ENCODE measurements around the gene CCNG2.

The CCNG2 gene

DNA sequence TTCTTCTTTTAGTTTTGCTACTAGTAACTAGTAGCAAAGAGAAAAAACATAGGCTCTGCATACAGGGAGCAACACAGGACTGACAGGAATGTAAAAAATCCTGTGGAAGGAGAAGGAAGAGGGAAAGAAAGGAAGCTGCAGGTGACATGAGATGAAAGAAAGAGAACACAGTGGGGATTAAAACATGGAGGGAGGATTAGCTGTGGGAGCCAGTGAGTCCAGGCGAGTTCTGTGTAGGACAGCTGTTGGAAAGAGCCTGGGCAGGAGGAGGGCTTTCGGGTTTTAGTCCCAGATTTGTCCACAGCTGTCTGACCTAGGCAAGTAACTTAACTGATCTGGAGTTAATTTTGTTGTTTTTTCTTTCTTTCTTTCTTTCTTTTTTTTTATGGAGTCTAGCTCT, 21.6 kb downstream of the CCNG2 start:
- DNase-seq (ENCODE audit: low spot score) = no peak

- no peak for DNase-seq (ENCODE audit: low spot score)
These were observed 22.5 kb downstream of the CCNG2 start for GRCh38 chr4:77179519-77179918.

- no peak for DNase-seq (ENCODE audit: low spot score)
These were observed 24.7 kb downstream of the CCNG2 start for GRCh38 chr4:77181720-77182119.

- no peak for DNase-seq (ENCODE audit: low spot score)
These were observed 26.9 kb downstream of the CCNG2 start for GRCh38 chr4:77183777-77184420.

- no peak for DNase-seq (ENCODE audit: low spot score)
These were observed 28.0 kb downstream of the CCNG2 start for GRCh38 chr4:77184974-77185373.

DNA sequence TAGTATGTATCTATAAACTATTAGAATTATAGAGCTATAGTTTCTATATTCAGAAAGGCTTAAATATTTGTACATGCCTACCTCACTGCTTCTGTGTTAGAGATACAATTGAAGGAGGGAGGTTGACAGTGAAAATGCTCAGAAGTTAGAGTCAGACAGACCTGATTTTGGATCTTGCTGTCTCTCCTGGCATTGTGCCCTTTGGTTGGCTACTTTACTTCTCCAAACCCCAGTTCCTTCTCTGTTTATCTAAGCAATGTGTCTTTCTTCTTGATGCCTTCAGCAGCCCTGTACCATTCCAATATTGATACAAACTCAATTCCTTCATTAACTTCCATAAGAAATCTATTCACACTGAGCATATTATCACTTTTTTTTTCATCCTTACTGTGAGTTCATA, 28.7 kb downstream of the CCNG2 start:
- no peak for DNase-seq (ENCODE audit: low spot score)

- no peak for DNase-seq (ENCODE audit: low spot score)
These were observed 30.3 kb downstream of the CCNG2 start for GRCh38 chr4:77187322-77187721.

DNA sequence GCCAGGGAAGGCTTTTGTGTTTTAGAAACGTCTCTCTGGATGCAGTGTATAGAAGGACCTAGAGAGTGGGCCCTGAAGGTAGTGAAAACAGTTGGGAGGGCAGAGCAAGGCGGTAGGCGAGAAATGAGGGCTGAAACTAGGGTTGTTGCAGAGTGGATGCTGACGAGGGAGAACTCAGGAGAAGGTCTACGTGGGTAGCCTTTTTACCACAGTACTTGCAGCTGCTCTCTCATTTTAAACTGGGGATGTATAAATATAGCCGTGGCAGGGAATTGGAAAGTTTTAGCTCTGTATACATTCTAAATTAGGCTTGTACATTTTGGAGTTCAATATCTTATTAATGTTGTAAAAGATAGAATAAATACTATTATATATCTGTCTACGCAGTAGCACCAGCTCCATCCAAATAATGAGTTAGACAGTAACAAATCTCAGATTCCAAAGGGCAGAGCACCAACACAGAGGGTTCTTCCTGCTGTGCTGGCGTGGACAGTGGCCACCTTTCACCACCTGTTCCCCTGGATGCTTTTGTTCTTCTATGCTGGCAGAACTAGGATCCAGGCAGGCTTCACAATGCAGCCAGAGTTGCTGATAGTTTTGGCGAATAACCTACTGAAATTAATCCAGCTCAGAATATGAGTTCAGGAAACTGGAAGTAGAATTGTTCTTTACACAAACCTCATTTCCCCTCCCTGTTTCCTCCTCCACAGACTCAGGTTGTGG, 31.7 kb downstream of the CCNG2 start:
- DNase-seq (ENCODE audit: low spot score) = no peak

DNA sequence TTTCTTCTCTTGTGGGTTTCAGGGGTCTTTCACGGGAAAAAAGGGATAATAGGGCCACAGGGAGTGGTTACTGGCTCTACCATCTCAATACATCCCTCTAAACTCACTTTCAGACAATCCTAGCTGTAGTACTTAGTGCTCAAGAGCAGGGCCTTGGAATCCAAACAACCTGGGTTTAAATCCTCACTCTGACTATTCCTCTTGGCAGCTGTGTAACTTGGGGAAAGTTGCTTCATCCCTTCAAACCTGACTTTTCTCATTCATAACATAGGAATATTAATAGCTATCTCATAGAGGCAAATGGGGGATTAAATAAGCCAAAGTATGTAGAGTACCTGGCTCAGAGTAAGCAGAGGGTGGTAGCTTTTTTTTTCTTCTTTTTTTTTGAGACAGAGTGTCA, 32.4 kb downstream of the CCNG2 start:
- no peak for DNase-seq (ENCODE audit: low spot score)

GRCh38 chr4:77190053-77190452, 33.0 kb downstream of the CCNG2 start:
- DNase-seq (ENCODE audit: low spot score) = no peak

GRCh38 chr4:77193046-77193445, 36.0 kb downstream of the CCNG2 start:
- no peak for DNase-seq (ENCODE audit: low spot score)

DNA sequence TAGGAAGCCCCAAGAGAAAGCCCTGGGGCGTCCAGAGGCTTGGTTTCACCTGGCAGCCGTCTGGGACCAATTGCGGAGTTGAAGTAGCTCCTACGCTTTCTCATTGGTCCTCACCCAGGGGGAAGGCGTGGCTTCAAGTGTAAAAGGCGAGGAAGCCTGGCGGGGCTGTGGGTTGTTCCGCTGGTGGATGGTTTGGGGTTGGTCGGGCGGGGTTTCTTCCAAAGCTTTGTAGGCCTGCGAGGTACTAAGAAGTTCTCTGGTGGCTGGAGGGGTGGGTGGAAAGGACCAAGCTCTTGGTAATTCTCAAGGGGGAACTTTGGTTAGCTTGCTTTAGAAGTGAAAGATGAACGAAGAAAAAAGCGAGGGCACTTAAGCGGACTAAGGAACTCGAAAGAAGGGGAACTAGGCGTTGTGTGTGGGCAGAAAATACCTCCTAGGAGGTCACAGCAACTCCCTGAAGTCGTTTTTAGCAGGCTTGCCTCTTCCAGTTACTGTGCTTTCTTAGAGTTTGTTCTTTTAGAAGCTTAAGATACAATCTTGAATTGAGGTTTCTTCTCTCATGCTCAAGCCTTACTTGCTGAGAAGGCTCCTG, 36.6 kb downstream of the CCNG2 start:
- DNase-seq (ENCODE audit: low spot score) = no peak

GRCh38 chr4:77194366-77194765, 37.4 kb downstream of the CCNG2 start:
- no peak for DNase-seq (ENCODE audit: low spot score)

GRCh38 chr4:77194989-77195388, 38.0 kb downstream of the CCNG2 start:
- no peak for DNase-seq (ENCODE audit: low spot score)

GRCh38 chr4:77196866-77197265, 39.9 kb downstream of the CCNG2 start:
- no peak for DNase-seq (ENCODE audit: low spot score)

DNA sequence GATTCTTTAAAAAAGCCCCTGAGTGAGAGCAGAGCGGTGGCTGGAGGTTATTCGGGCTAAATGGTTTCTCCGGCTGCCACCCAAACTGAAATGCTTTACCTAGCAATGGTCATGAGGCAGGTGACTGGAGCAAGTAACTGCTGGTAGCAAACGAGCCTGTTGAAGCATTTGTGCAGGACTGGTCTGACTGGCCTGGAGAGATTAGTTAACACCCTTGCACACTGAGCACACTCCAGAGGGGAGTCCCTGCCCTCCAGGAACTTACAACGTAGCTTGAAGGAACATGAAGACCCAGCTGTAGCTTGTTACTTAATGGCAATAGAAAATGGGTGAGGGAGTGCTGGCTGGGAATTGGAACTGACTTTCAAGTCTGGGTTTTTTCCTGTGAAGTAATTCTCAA, 40.4 kb downstream of the CCNG2 start:
- no peak for DNase-seq (ENCODE audit: low spot score)

GRCh38 chr4:77197831-77198230, 40.8 kb downstream of the CCNG2 start:
- DNase-seq (ENCODE audit: low spot score) = no peak

DNA sequence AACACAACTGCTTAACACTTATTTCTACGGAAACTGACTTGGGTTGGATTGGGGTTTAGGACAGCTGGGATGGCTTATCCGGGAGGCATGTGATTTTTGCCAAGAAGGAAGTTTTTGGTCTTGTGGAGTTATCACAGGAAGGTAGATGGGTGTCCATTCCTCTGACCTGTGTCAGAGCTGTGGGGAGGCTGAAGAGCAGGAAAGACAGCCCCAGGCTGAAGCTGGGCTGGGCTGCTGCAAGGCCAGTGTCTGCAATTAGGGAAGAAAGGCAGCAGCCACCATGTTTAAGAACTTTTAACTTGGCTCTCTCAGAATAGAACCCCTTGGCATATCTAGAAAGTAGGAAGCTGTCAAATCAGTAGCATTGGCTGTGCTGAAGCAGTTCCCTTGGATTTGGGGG, 42.3 kb downstream of the CCNG2 start:
- no peak for DNase-seq (ENCODE audit: low spot score)

DNA sequence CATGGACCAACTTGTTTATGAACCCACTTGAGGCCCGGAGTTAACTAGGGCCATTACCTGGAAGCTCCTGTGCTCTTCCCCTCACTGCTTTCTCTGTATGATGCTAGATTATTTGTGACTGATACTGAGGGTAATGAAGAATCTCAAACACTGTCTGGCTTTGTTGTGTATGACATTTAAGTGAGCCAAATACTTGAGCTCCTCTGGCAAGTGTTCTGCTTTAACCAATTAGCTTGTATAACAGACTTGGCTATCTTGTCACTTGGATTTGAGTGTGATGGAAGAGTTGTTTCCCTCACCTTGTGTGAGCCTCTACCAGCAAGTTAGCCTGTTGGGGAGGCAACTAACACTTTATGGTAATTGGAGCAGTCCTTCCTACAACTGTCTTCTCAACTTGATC, 42.7 kb downstream of the CCNG2 start:
- no peak for DNase-seq (ENCODE audit: low spot score)

DNA sequence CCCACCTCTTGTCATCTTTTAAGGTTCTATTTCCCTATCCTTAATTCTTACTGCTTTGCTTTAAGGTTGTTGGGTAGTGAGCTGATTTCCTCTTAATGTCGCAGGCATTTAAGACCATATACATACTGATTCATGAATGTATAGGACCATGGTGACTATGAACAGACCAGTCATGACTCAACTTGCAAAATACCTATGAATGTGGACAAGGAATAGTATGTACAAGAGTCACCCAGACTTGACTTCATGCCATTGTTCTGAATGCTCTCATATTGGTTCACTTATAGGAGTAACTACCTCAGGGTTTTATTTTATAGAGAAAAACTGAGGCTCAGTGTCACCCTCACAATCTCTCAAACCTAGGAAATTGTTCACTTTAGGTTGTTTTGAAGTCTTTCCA, 44.3 kb downstream of the CCNG2 start:
- DNase-seq (ENCODE audit: low spot score) = no peak

DNA sequence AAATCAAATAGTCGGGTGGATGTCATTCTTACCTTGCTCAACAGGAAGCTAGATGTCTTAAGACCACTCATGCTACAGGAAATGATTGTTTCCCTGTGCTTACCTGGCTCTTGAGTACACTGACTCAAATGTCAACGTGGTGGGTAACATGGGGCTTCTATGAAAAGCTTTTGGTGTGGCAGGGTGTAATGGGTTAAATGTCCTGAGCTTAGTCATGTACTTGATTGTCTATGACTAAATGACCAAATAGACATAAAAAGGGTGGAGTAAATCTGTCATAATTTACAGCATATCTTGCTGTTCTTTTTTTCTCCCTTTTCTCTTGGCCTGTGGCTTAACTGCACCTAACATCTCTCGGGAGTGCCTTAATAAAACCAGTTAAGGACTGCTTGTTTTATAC, 44.9 kb downstream of the CCNG2 start:
- no peak for DNase-seq (ENCODE audit: low spot score)

DNA sequence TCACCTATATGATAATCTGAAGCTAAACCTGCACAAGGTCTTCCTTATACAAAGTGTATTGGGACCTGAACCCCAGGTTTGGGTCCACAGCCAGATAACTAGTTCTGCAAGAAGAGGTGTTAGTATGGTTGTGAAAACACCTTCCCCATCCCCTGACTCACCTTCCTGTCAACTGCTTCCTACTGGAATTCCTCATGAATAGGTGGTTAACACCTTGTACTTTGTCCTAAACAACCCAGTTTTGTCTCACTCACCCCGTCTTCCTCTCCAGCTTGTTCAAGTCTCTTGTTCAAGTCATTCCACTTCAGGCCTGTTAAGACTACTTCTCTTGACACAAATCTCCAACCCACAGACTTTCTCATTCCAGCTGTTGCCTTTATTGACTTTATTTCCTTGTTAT, 45.5 kb downstream of the CCNG2 start:
- no peak for DNase-seq (ENCODE audit: low spot score)

- DNase-seq (ENCODE audit: low spot score) = peak; percentile 36
These were observed 46.6 kb downstream of the CCNG2 start for GRCh38 chr4:77203380-77204197.
